SH-SY5Y (cell line): ENCODE data around the gene AGRN.

Source experiments
- GATA2 ChIP-seq: IDR thresholded peaks from 2 replicates; pipeline ENCODE4 v1.6.1; 2011; ENCODE audit warnings: mild to moderate bottlenecking, low read depth, low read length
- GATA3 ChIP-seq: IDR thresholded peaks from 2 replicates; pipeline ENCODE4 v1.6.1; 2011; ENCODE audit warnings: low read depth, mild to moderate bottlenecking, low read length, moderate library complexity

- no peak for TF ChIP-seq GATA2
- TF ChIP-seq GATA3 = no peak
Observed at GRCh38 chr1:974687-975328, 45.1 kb upstream of the AGRN start.
